MM.1S (cell line): Measurements from ENCODE around the gene PTPRG.

Source experiments
- DNase-seq: peaks from one replicate; pipeline ENCODE4 v3.0.0-alpha.2; 2015
- H2AFZ ChIP-seq: fragments of 300-600 bp; sonication (generic); 2 replicates; pipeline ENCODE4 v1.6.0; 2016; ENCODE audit warnings: antibody characterized with exemption, low read length
- H3F3A ChIP-seq: fragments of 300-600 bp; sonication (generic); 2 replicates; pipeline ENCODE4 v1.6.1; 2016; ENCODE audit warnings: mild to moderate bottlenecking, antibody characterized with exemption, low read length, moderate library complexity, mixed read lengths; ENCODE audit not compliant: insufficient read depth
- H3K27ac ChIP-seq: fragments of 300-600 bp; sonication (generic); 2 replicates; pipeline ENCODE4 v1.5.1; 2016; ENCODE audit warnings: mild to moderate bottlenecking, low read length
- H3K27me3 ChIP-seq: fragments of 300-600 bp; sonication (generic); replicated peaks from 2 replicates; pipeline ENCODE4 v1.6.0; 2016; ENCODE audit warnings: low read length; ENCODE audit not compliant: insufficient read depth
- H3K36me3 ChIP-seq: fragments of 300-600 bp; sonication (generic); replicated peaks from 2 replicates; pipeline ENCODE4 v1.6.1; 2016; ENCODE audit warnings: mild to moderate bottlenecking, low read length, mixed read lengths; ENCODE audit not compliant: insufficient read depth
- H3K4me1 ChIP-seq: fragments of 300-600 bp; sonication (generic); 2 replicates; pipeline ENCODE4 v1.6.1; 2016; ENCODE audit warnings: low read length, mixed read lengths
- H3K4me2 ChIP-seq: fragments of 300-600 bp; sonication (generic); 2 replicates; pipeline ENCODE4 v1.6.0; 2016; ENCODE audit warnings: low read depth, low read length
- H3K4me3 ChIP-seq: fragments of 300-600 bp; sonication (generic); 2 replicates; pipeline ENCODE4 v1.5.1; 2016; ENCODE audit warnings: low read length, mixed read lengths
- H3K79me2 ChIP-seq: fragments of 300-600 bp; sonication (generic); 2 replicates; pipeline ENCODE4 v1.6.1; 2016; ENCODE audit warnings: mixed run types, low read length, mixed read lengths
- H3K9ac ChIP-seq: fragments of 300-600 bp; sonication (generic); 2 replicates; pipeline ENCODE4 v1.6.1; 2016; ENCODE audit warnings: low read length, mixed read lengths
- H3K9me2 ChIP-seq: fragments of 300-600 bp; sonication (generic); replicated peaks from 2 replicates; pipeline ENCODE4 v1.6.1; 2016; ENCODE audit warnings: mild to moderate bottlenecking, low read length, mixed read lengths; ENCODE audit not compliant: insufficient read depth
- H3K9me3 ChIP-seq: fragments of 300-600 bp; sonication (generic); replicated peaks from 2 replicates; pipeline ENCODE4 v1.6.1; 2016; ENCODE audit warnings: mild to moderate bottlenecking, low read length, mixed read lengths; ENCODE audit not compliant: insufficient read depth
- H4K20me1 ChIP-seq: fragments of 300-600 bp; sonication (generic); 2 replicates; pipeline ENCODE4 v1.6.1; 2016; ENCODE audit warnings: mild to moderate bottlenecking, low read length, moderate library complexity, mixed read lengths; ENCODE audit not compliant: insufficient read depth
- CTCF ChIP-seq: fragments of 300-600 bp; sonication (generic); IDR thresholded peaks from 2 replicates; pipeline ENCODE4 v1.5.1; 2016; ENCODE audit warnings: antibody characterized with exemption, low read length, mixed read lengths
- EZH2 ChIP-seq: fragments of 300-600 bp; sonication (generic); optimal IDR thresholded peaks from 2 replicates; pipeline ENCODE3; 2017; ENCODE audit warnings: low read depth, mild to moderate bottlenecking, antibody characterized with exemption, low read length, mixed read lengths
- EZH2phosphoT487 ChIP-seq: fragments of 300-600 bp; sonication (generic); IDR thresholded peaks from 2 replicates; pipeline ENCODE4 v1.6.1; 2018; ENCODE audit warnings: antibody characterized with exemption, low read length

Gene PTPRG

GRCh38 chr3:62261736-62262135 is 700.4 kb downstream of the PTPRG start:
- Histone ChIP-seq H3K4me2 (no peak overlapping the region), H3K9me3 (no peaks in the 10 kb centered on the region), H3K9me2 (no peaks in the 10 kb centered on the region), H3K4me1 (peaks cover 21% of the 10 kb centered on the region), H3K27ac (no peak overlapping the region), H3K9ac (no peak overlapping the region), H4K20me1 (no peaks in the 10 kb centered on the region), H3K36me3 (no peaks in the 10 kb centered on the region), H3F3A (peaks cover 8% of the 10 kb centered on the region; the same call in 1 of the 2 replicates), H3K79me2 (no peaks in the 10 kb centered on the region), H3K27me3 (no peaks in the 10 kb centered on the region), H3K4me3 (no peak overlapping the region), H2AFZ (no peak overlapping the region)
- no peak for DNase-seq
- TF ChIP-seq CTCF (no peak), EZH2phosphoT487 (no peak)

- no peaks in the 10 kb centered on the region for H3K36me3 ChIP-seq
- TF ChIP-seq EZH2 (no peak), EZH2phosphoT487 (no peak), CTCF (no peak)
- H3K4me2 ChIP-seq: no peak overlapping the region
- H2AFZ ChIP-seq: no peak overlapping the region
- H3K79me2 ChIP-seq: no peaks in the 10 kb centered on the region
- H3K27me3 ChIP-seq: no peaks in the 10 kb centered on the region
- H3K4me3 ChIP-seq: no peak overlapping the region
- H4K20me1 ChIP-seq: no peaks in the 10 kb centered on the region
- no peak for DNase-seq
- no peaks in the 10 kb centered on the region for H3K9me3 ChIP-seq
- H3K9me2 ChIP-seq: no peaks in the 10 kb centered on the region
- peaks cover 8% of the 10 kb centered on the region; the same call in 1 of the 2 replicates for H3F3A ChIP-seq
- no peak overlapping the region for H3K9ac ChIP-seq
- H3K4me1 ChIP-seq: peaks cover 25% of the 10 kb centered on the region
- H3K27ac ChIP-seq: no peak overlapping the region
Measured at GRCh38 chr3:62265528-62265927, 704.2 kb downstream of the PTPRG start.

- H3K36me3 ChIP-seq: no peaks in the 10 kb centered on the region
- H2AFZ ChIP-seq: no peak overlapping the region
- H3K4me1 ChIP-seq: peaks cover 19% of the 10 kb centered on the region
- no peaks in the 10 kb centered on the region for H3K9me2 ChIP-seq
- H3K9ac ChIP-seq: no peak overlapping the region
- H3K4me2 ChIP-seq: no peak overlapping the region
- no peak overlapping the region for H3K27ac ChIP-seq
- H3K79me2 ChIP-seq: no peaks in the 10 kb centered on the region
- DNase-seq: no peak
- no peaks in the 10 kb centered on the region for H3F3A ChIP-seq
- no peak overlapping the region for H3K4me3 ChIP-seq
- H3K27me3 ChIP-seq: no peaks in the 10 kb centered on the region
- TF ChIP-seq EZH2 (no peak), EZH2phosphoT487 (no peak), CTCF (no peak)
- no peaks in the 10 kb centered on the region for H3K9me3 ChIP-seq
- no peaks in the 10 kb centered on the region for H4K20me1 ChIP-seq
Measured at GRCh38 chr3:62266668-62267283, 705.4 kb downstream of the PTPRG start.
